SK-N-SH (cell line): ENCODE measurements around the gene ADGRL3. TPM values are rescaled to one million over a fixed set of nuclear protein-coding genes. Genes with fewer than 3 reads are reported as not detected.

Experiments
- CTCF ChIA-PET: fragments of 300-600, 350-600 bp; formaldehyde crosslinking; extraction: SDS; loops from one replicate; lab custom pipeline; 2021; lab: Yijun Ruan, JAX
- POLR2A ChIA-PET: fragments of 350-600 bp; sonication (Branson Sonifier 250); formaldehyde crosslinking; extraction: SDS; loops from one replicate; lab custom pipeline; 2020; ENCODE audit warnings: antibody characterized with exemption, inconsistent platforms; lab: Yijun Ruan, JAX
- DNase-seq: peaks from one replicate; pipeline ENCODE4 v3.0.0; 2012
- H2AFZ ChIP-seq: fragments of 200-600 bp; sonication (generic); 2 replicates; pipeline ENCODE4 v1.8.1; 2016; ENCODE audit warnings: antibody characterized with exemption, mild to moderate bottlenecking, low read depth
- H3F3A ChIP-seq: fragments of 200-600 bp; sonication (generic); replicated peaks from 2 replicates; pipeline ENCODE3; 2016; ENCODE audit warnings: antibody characterized with exemption, mild to moderate bottlenecking; ENCODE audit not compliant: insufficient read depth
- H3K27ac ChIP-seq, 2 experiments: fragments of 200-500 bp in 1 of 2; fragments of 200-600 bp in 1 of 2; sonication (Bioruptor generic) in 1 of 2; sonication (generic), shearing (Covaris generic) in 1 of 2; 2 replicates each; pipeline versions ENCODE4 v1.5.1 to v1.6.1; 2014 to 2016; ENCODE audit warnings: low read depth in 2 of 2, inconsistent platforms in 1 of 2, low read length in 1 of 2, mild to moderate bottlenecking in 1 of 2, mixed read lengths in 1 of 2
- H3K27me3 ChIP-seq: fragments of 200-600 bp; sonication (generic), shearing (Covaris generic); 2 replicates; pipeline ENCODE4 v1.6.1; 2016; ENCODE audit warnings: mixed run types; ENCODE audit not compliant: insufficient read depth
- H3K36me3 ChIP-seq, 2 experiments: fragments of 200-500 bp in 1 of 2; fragments of 200-600 bp in 1 of 2; sonication (Bioruptor generic) in 1 of 2; sonication (generic) in 1 of 2; replicated peaks in 1 of 2; 2 replicates each; pipeline versions ENCODE3 to v1.5.1; 2014 to 2016; ENCODE audit warnings: low read length in 1 of 2, mild to moderate bottlenecking in 1 of 2; ENCODE audit not compliant: insufficient read depth in 2 of 2, control insufficient read depth in 1 of 2
- H3K4me1 ChIP-seq, 2 experiments: fragments of 200-500 bp in 1 of 2; fragments of 200-600 bp in 1 of 2; sonication (Bioruptor generic) in 1 of 2; sonication (generic), shearing (Covaris generic) in 1 of 2; 2 replicates each; pipeline versions ENCODE4 v1.5.1 to v1.6.1; 2014 to 2016; ENCODE audit warnings: low read depth in 1 of 2, low read length in 1 of 2, mixed run types in 1 of 2; ENCODE audit not compliant: insufficient read depth in 2 of 2, control insufficient read depth in 1 of 2
- H3K4me2 ChIP-seq: fragments of 200-600 bp; sonication (generic), shearing (Covaris generic); 2 replicates; pipeline ENCODE4 v1.6.1; 2017; ENCODE audit warnings: mixed run types
- H3K4me3 ChIP-seq, 2 experiments: fragments of 200-500 bp in 1 of 2; fragments of 200-600 bp in 1 of 2; sonication (Bioruptor generic) in 1 of 2; sonication (generic), shearing (Covaris generic) in 1 of 2; 2 replicates each; pipeline versions ENCODE4 v1.5.1 to v1.8.1; 2014 to 2016; ENCODE audit warnings: low read depth in 2 of 2, inconsistent platforms in 1 of 2, low read length in 1 of 2, mild to moderate bottlenecking in 1 of 2, mixed read lengths in 1 of 2, moderate library complexity in 1 of 2
- H3K79me2 ChIP-seq: fragments of 200-600 bp; sonication (generic); 2 replicates; pipeline ENCODE4 v1.8.1; 2017; ENCODE audit warnings: mild to moderate bottlenecking; ENCODE audit not compliant: insufficient read depth
- H3K9ac ChIP-seq: fragments of 200-600 bp; sonication (generic); 2 replicates; pipeline ENCODE4 v1.6.1; 2017; ENCODE audit warnings: mixed run types
- H3K9me2 ChIP-seq: fragments of 200-600 bp; sonication (generic); 2 replicates; pipeline ENCODE4 v1.6.1; 2017; ENCODE audit warnings: mixed run types
- H3K9me3 ChIP-seq: fragments of 200-600 bp; sonication (generic); 2 replicates; pipeline ENCODE4 v1.6.1; 2017; ENCODE audit warnings: mixed run types, mild to moderate bottlenecking, moderate library complexity
- H4K20me1 ChIP-seq: fragments of 200-600 bp; sonication (generic); 2 replicates; pipeline ENCODE4 v1.6.1; 2017; ENCODE audit warnings: mild to moderate bottlenecking, mixed run types; ENCODE audit not compliant: insufficient read depth
- CHD2 ChIP-seq: fragments of 150-350 bp; IDR thresholded peaks from 2 replicates; pipeline ENCODE4 v1.6.1; 2018; ENCODE audit warnings: low read length; ENCODE audit not compliant: partially characterized antibody
- CTCF ChIP-seq: fragments of 200-600 bp; sonication (generic); IDR thresholded peaks from 2 replicates; pipeline ENCODE4 v1.6.1; 2017; ENCODE audit warnings: antibody characterized with exemption, mild to moderate bottlenecking, moderate library complexity
- ELF1 ChIP-seq: IDR thresholded peaks from 2 replicates; pipeline ENCODE4 v1.4.0; 2012
- FOSL2 ChIP-seq: IDR thresholded peaks from 2 replicates; pipeline ENCODE4 v1.4.0; 2012; ENCODE audit warnings: low read depth, mild to moderate bottlenecking, moderate library complexity, borderline replicate concordance
- FOXJ3 ChIP-seq: sonication (generic); formaldehyde crosslinking; IDR thresholded peaks from 2 replicates; pipeline ENCODE4 v1.5.1; 2020; ENCODE audit warnings: mild to moderate bottlenecking, missing genetic modification reagents
- FOXM1 ChIP-seq: IDR thresholded peaks from 2 replicates; pipeline ENCODE4 v1.4.0; 2012; ENCODE audit warnings: low read depth, mild to moderate bottlenecking
- GABPA ChIP-seq: IDR thresholded peaks from 2 replicates; pipeline ENCODE4 v1.4.0; 2012; ENCODE audit warnings: low read depth, mild to moderate bottlenecking
- GATA2 ChIP-seq: sonication (generic); formaldehyde crosslinking; IDR thresholded peaks from 2 replicates; pipeline ENCODE4 v1.5.0; 2020; ENCODE audit warnings: mild to moderate bottlenecking, missing genetic modification reagents
- JUND ChIP-seq: IDR thresholded peaks from 2 replicates; pipeline ENCODE4 v1.4.0; 2012
- MEF2A ChIP-seq: IDR thresholded peaks from 2 replicates; pipeline ENCODE4 v1.4.0; 2012; ENCODE audit warnings: low read depth, borderline replicate concordance
- REST ChIP-seq: IDR thresholded peaks from 2 replicates; pipeline ENCODE4 v1.6.1; 2012; ENCODE audit warnings: mild to moderate bottlenecking, low read depth, low read length, moderate library complexity
- RFX5 ChIP-seq: IDR thresholded peaks from 2 replicates; pipeline ENCODE4 v1.6.1; 2012; ENCODE audit warnings: mild to moderate bottlenecking, improper control_type of control experiment, low read length
- RXRA ChIP-seq: IDR thresholded peaks from 2 replicates; pipeline ENCODE4 v1.4.0; 2012; ENCODE audit warnings: low read depth, mild to moderate bottlenecking, borderline replicate concordance
- TEAD4 ChIP-seq: IDR thresholded peaks from 2 replicates; pipeline ENCODE4 v1.4.0; 2012; ENCODE audit warnings: mild to moderate bottlenecking, borderline replicate concordance; ENCODE audit not compliant: insufficient read depth
- USF1 ChIP-seq: IDR thresholded peaks from 2 replicates; pipeline ENCODE4 v1.4.0; 2012; ENCODE audit warnings: low read depth, borderline replicate concordance
- WGBS: methylation state at CpG from one replicate; pipeline ENCODE4 v1.1.6; 2017; ENCODE audit warnings: low lambda C conversion rate; 5-methylcytosine and 5-hydroxymethylcytosine counted together
- polyA plus RNA-seq, 3 experiments: library from polyadenylated mRNA; depleted of rRNA; stranded (reverse); fragments of >200 nt; gene quantifications; 2 replicates each; pipeline ENCODE4 v1.2.3, GENCODE V29; 2012

The ADGRL3 gene
- polyA plus RNA-seq, 1 of the 3 experiments (the other 2 are of a cell fraction), result 0.03 TPM

- H2AFZ ChIP-seq, result no peak overlapping the region
These were observed 47.7 kb upstream of the ADGRL3 start for GRCh38 chr4:61152433-61152832.

More at GRCh38 chr4:61152433-61152832, 47.7 kb upstream of the ADGRL3 start:
- Histone ChIP-seq H3K9me2 (no peaks in the 10 kb centered on the region), H3K4me1 (no peaks in the 10 kb centered on the region), H3K9me3 (no peaks in the 10 kb centered on the region), H3F3A (no peaks in the 10 kb centered on the region), H3K4me3 (no peak overlapping the region), H3K79me2 (no peaks in the 10 kb centered on the region), H3K27me3 (no peaks in the 10 kb centered on the region), H4K20me1 (no peaks in the 10 kb centered on the region), H3K9ac (no peak overlapping the region), H3K36me3 (no peaks in the 10 kb centered on the region), H3K4me2 (no peak overlapping the region), H3K27ac (no peak overlapping the region)
- TF ChIP-seq CHD2 (no peak), REST (no peak), FOXM1 (no peak), ELF1 (no peak), JUND (no peak), RXRA (no peak), FOSL2 (no peak), GABPA (no peak), USF1 (no peak), FOXJ3 (CRISPR knock-in tag) (no peak), MEF2A (no peak), CTCF (no peak), GATA2 (CRISPR knock-in tag) (no peak), RFX5 (no peak), TEAD4 (no peak)
- ChIA-PET CTCF (no interaction called here), POLR2A (no interaction called here)
- no peak for DNase-seq
- 27% methylated on average over 4 of the region's 4 CpGs for WGBS
